ENCODE results near the gene GTSE1.
"Not testable (repeated sequence)": the region's sequence is repeated elsewhere in the genome, so short reads cannot be mapped to it uniquely, and the experiment has no call there.

GTSE1 gene

DNA sequence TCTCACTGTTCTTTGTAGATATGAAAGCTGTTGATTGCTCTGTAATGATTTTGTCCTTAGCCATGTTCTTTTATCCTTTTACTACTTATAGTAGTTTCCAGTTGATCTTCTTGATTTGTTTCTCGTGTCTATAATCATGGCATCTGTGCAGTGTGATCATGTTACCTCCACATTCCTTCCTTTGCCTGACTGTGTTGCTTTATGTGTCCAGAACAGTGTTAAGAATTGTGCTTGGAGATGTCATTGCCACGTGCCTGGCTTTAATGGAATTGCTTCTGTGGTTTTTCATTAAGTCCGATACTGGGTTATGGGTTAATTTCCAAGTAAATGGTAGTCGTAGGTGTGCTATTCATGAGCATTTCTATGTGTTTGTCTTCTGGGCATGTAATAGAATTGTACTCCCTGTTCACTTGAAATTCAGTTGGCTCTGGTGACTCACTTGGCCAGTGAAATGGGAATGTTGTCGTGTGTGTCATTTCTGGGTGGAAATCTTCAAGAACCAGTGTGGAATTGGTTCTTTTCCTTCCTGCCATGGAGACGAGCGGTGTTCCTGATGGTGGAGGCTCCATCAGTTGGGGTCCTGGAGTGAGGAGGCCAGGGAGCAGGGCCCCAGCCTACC, 6.8 kb downstream of the GTSE1 start:
- Histone ChIP-seq H3K27ac (ENCODE audit: poor library complexity, severe bottlenecking) (no peak overlapping the region), H3K4me3 (ENCODE audit: severe bottlenecking) (no peak overlapping the region), H3K36me3 (ENCODE audit: low read depth) (peaks cover 76% of the 10 kb centered on the region), H3K4me1 (ENCODE audit: insufficient read depth, poor library complexity, severe bottlenecking) (peaks cover 5% of the 10 kb centered on the region), H3K27me3 (ENCODE audit: insufficient read depth, poor library complexity, severe bottlenecking) (no peaks in the 10 kb centered on the region), H3K9me3 (ENCODE audit: severe bottlenecking) (no peaks in the 10 kb centered on the region)
- TF ChIP-seq, protein P1, sequence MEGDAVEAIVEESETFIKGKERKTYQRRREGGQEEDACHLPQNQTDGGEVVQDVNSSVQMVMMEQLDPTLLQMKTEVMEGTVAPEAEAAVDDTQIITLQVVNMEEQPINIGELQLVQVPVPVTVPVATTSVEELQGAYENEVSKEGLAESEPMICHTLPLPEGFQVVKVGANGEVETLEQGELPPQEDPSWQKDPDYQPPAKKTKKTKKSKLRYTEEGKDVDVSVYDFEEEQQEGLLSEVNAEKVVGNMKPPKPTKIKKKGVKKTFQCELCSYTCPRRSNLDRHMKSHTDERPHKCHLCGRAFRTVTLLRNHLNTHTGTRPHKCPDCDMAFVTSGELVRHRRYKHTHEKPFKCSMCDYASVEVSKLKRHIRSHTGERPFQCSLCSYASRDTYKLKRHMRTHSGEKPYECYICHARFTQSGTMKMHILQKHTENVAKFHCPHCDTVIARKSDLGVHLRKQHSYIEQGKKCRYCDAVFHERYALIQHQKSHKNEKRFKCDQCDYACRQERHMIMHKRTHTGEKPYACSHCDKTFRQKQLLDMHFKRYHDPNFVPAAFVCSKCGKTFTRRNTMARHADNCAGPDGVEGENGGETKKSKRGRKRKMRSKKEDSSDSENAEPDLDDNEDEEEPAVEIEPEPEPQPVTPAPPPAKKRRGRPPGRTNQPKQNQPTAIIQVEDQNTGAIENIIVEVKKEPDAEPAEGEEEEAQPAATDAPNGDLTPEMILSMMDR (IDR thresholded peaks at IDR 0.05; ENCODE audit: poor library complexity, severe bottlenecking): no peak
- ATAC-seq (ENCODE audit: low read depth) (no peak), DNase-seq (ENCODE audit: low spot score) (no peak)

DNA sequence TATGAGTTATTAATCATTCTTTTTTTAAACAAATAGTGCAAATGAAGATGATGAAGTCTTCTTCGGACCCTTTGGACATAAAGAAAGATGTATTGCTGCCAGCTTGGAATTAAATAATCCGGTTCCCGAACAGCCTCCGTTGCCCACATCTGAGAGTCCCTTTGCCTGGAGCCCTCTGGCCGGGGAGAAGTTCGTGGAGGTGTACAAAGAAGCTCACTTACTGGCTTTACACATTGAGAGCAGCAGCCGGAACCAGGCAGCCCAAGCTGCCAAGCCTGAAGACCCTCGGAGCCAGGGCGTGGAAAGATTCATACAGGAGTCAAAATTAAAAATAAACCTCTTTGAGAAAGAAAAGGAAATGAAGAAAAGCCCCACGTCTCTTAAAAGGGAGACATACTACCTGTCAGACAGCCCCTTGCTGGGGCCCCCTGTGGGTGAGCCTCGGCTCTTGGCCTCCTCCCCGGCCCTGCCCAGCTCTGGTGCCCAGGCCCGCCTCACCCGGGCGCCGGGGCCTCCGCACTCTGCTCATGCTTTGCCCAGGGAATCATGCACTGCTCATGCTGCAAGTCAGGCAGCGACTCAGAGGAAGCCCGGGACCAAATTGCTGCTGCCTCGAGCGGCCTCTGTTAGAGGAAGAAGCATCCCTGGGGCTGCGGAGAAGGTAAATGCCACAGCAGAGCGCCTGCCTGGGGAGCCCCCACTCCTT, 11.8 kb downstream of the GTSE1 start:
- Histone ChIP-seq H3K27ac (ENCODE audit: poor library complexity, severe bottlenecking) (no peak overlapping the region), H3K27me3 (ENCODE audit: insufficient read depth, poor library complexity, severe bottlenecking) (no peaks in the 10 kb centered on the region), H3K36me3 (ENCODE audit: low read depth) (peaks cover 68% of the 10 kb centered on the region), H3K4me1 (ENCODE audit: insufficient read depth, poor library complexity, severe bottlenecking) (no peaks in the 10 kb centered on the region), H3K4me3 (ENCODE audit: severe bottlenecking) (no peak overlapping the region), H3K9me3 (ENCODE audit: severe bottlenecking) (no peaks in the 10 kb centered on the region)
- ATAC-seq (ENCODE audit: low read depth) (no peak), DNase-seq (ENCODE audit: low spot score) (no peak)
- TF ChIP-seq, protein P1 (IDR thresholded peaks at IDR 0.05; ENCODE audit: poor library complexity, severe bottlenecking): no peak

DNA sequence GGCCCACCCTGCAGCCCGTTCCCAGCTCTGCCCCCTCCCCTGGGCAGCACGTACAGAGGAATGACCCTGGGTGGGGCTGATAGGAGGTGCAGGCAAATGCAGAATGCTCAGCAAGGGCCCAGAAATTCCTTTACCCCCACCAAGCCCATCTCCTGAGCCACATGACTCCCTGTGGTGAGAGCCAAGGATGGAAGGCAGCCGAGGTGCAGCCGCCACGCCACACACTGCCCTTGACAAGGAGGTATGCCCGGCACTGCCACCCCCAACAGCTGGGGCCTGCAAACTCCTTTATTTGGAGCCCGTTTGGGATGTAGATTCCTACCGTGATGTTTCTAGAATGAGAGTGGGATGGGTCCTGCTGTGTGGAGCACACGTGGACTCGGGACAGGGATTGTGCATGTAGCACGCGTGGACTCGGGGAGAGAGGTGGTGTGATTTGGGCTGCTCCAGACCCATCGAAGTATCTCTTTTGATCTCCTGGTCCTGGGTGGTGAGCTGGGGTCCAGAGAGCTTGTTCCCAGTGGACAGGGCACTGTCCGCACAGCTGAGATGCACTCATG, 12.9 kb downstream of the GTSE1 start:
- Histone ChIP-seq H3K27me3 (ENCODE audit: insufficient read depth, poor library complexity, severe bottlenecking) (no peaks in the 10 kb centered on the region), H3K36me3 (ENCODE audit: low read depth) (peaks cover 71% of the 10 kb centered on the region), H3K4me1 (ENCODE audit: insufficient read depth, poor library complexity, severe bottlenecking) (no peaks in the 10 kb centered on the region), H3K9me3 (ENCODE audit: severe bottlenecking) (no peaks in the 10 kb centered on the region), H3K27ac (ENCODE audit: poor library complexity, severe bottlenecking) (no peak overlapping the region), H3K4me3 (ENCODE audit: severe bottlenecking) (no peak overlapping the region)
- ATAC-seq (ENCODE audit: low read depth) (no peak), DNase-seq (ENCODE audit: low spot score) (no peak)
- TF ChIP-seq, protein P1 (IDR thresholded peaks at IDR 0.05; ENCODE audit: poor library complexity, severe bottlenecking): no peak

DNA sequence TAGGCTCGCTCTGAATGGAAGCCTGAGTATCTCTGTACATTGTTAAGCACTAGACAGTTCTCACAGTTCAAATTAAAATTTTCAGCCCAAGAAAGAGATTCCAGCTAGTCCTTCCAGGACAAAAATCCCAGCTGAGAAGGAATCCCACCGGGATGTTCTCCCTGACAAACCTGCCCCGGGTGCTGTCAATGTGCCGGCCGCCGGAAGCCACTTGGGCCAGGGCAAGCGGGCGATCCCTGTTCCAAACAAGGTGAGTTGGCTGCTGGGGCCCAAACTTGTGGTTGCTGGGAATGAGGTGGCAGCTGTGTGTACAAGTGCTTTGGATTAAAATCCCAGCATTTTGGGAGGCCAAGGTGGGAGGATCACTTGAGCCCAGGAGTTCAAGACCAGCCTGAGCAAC, 15.4 kb downstream of the GTSE1 start:
- H3K4me3 ChIP-seq (ENCODE audit: severe bottlenecking): no peak overlapping the region
- peaks cover 75% of the 10 kb centered on the region for H3K36me3 ChIP-seq (ENCODE audit: low read depth)
- no peak overlapping the region for H3K27ac ChIP-seq (ENCODE audit: poor library complexity, severe bottlenecking)
- ATAC-seq (ENCODE audit: low read depth) (no peak), DNase-seq (ENCODE audit: low spot score) (no peak)
- H3K9me3 ChIP-seq (ENCODE audit: severe bottlenecking): no peaks in the 10 kb centered on the region
- TF ChIP-seq, protein P1 (IDR thresholded peaks at IDR 0.05; ENCODE audit: poor library complexity, severe bottlenecking): no peak
- no peaks in the 10 kb centered on the region for H3K27me3 ChIP-seq (ENCODE audit: insufficient read depth, poor library complexity, severe bottlenecking)
- H3K4me1 ChIP-seq (ENCODE audit: insufficient read depth, poor library complexity, severe bottlenecking): no peaks in the 10 kb centered on the region

DNA sequence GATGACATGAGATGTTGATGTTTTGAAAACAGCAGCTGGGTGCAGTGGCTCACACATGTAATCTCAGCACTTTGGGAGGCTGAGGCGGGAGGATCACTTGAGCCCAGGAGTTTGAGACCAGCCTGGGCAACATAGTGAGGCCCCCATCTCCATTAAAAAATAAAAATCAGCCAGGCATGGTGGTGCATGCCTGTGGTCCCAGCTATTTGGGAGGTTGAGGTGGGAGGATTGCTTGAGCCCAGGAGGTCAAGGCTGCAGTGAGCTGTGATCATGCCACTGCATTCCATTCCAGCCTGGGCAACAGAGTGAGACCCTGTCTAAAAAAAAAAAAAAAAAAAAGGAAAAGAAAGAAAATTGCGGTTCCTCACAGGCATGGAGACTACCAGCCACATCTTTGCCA, 16.2 kb downstream of the GTSE1 start:
- not testable (repeated sequence) for H3K27me3 ChIP-seq (ENCODE audit: insufficient read depth, poor library complexity, severe bottlenecking); H3K27ac ChIP-seq (ENCODE audit: poor library complexity, severe bottlenecking); H3K4me3 ChIP-seq (ENCODE audit: severe bottlenecking); DNase-seq (ENCODE audit: low spot score); H3K4me1 ChIP-seq (ENCODE audit: insufficient read depth, poor library complexity, severe bottlenecking); H3K9me3 ChIP-seq (ENCODE audit: severe bottlenecking); ATAC-seq (ENCODE audit: low read depth)
- H3K36me3 ChIP-seq (ENCODE audit: low read depth): peaks cover 79% of the 10 kb centered on the region

Measured in RWPE2 (cell line).